ENCODE measurements around the gene ATAD5. TPM values are rescaled to one million over a fixed set of nuclear protein-coding genes. Genes with fewer than 3 reads are reported as not detected.
"Not testable (repeated sequence)": the region's sequence is repeated elsewhere in the genome, so short reads cannot be mapped to it uniquely, and the experiment has no call there.

ATAD5 gene
- total RNA-seq, 4 donors from 2014 or later: 0.75 to 2.7 (median 1.2) TPM

- in situ Hi-C loops (cut with MboI; ENCODE audit: low pct_ligation_motif_present in 1 of 4, low pct_unique_long_range_greater_than_20kb in 1 of 4, low sequenced_read_pairs in 3 of 4): no loop called here
- Histone ChIP-seq H3K4me1 (peaks cover 0 to 21% (median 0%) of the 10 kb centered on the region in 4 donors), H3K27me3 (no peaks in the 10 kb centered on the region), H3K27ac (no peak overlapping the region), H3K36me3 (no peaks in the 10 kb centered on the region), H3K9me3 (no peaks in the 10 kb centered on the region), H3K4me3 (no peak overlapping the region)
- 55 to 58% methylated on average over 5 of the region's 5 CpGs for WGBS, 2 donors (ENCODE audit: low coverage in 1 of 2)
- no peak for DNase-seq
- no peak for TF ChIP-seq EP300 (IDR thresholded peaks at IDR 0.05; ENCODE audit: low read depth)
- TF ChIP-seq CTCF (IDR thresholded peaks at IDR 0.05): no peak
- TF ChIP-seq POLR2AphosphoS5 (IDR thresholded peaks at IDR 0.05): no peak
- no peak for TF ChIP-seq POLR2A (IDR thresholded peaks at IDR 0.05)
- intact Hi-C loops (cut with DNase I; ENCODE audit: low total_unique reads): no loop called here
Measured at GRCh38 chr17:30812218-30813177, 19.3 kb upstream of the ATAD5 start.

- H3K9me3 ChIP-seq; in situ Hi-C loops (cut with MboI; ENCODE audit: low pct_ligation_motif_present in 1 of 4, low pct_unique_long_range_greater_than_20kb in 1 of 4, low sequenced_read_pairs in 3 of 4); H3K27ac ChIP-seq; H3K4me3 ChIP-seq; H3K27me3 ChIP-seq; intact Hi-C loops (cut with DNase I; ENCODE audit: low total_unique reads); DNase-seq; H3K36me3 ChIP-seq: not testable (repeated sequence)
- peaks cover 0 to 21% (median 2%) of the 10 kb centered on the region in 4 donors for H3K4me1 ChIP-seq
- 87 to 91% methylated on average over 6 to 12 of the region's 12 CpGs for WGBS, 2 donors (ENCODE audit: low coverage in 1 of 2)
Measured at GRCh38 chr17:30814236-30814635, 17.5 kb upstream of the ATAD5 start.

- in situ Hi-C loops (cut with MboI; ENCODE audit: low pct_ligation_motif_present in 1 of 4, low pct_unique_long_range_greater_than_20kb in 1 of 4, low sequenced_read_pairs in 3 of 4); H3K27ac ChIP-seq; H3K4me3 ChIP-seq; intact Hi-C loops (cut with DNase I; ENCODE audit: low total_unique reads); H3K27me3 ChIP-seq; H3K36me3 ChIP-seq; H3K9me3 ChIP-seq; DNase-seq: not testable (repeated sequence)
- H3K4me1 ChIP-seq: peaks cover 0 to 21% (median 5%) of the 10 kb centered on the region in 4 donors
- WGBS, 2 donors (ENCODE audit: low coverage in 1 of 2): 91 to 100% methylated on average over 2 to 9 of the region's 9 CpGs
Measured at GRCh38 chr17:30814860-30815259, 16.9 kb upstream of the ATAD5 start.

- 83 to 95% methylated on average over 2 to 7 of the region's 7 CpGs for WGBS, 2 donors (ENCODE audit: low coverage in 1 of 2)
Measured at GRCh38 chr17:30816165-30816564, 15.6 kb upstream of the ATAD5 start.

More at GRCh38 chr17:30816165-30816564, 15.6 kb upstream of the ATAD5 start:
- intact Hi-C loops (cut with DNase I; ENCODE audit: low total_unique reads) (no loop called here), in situ Hi-C loops (cut with MboI; ENCODE audit: low pct_ligation_motif_present in 1 of 4, low pct_unique_long_range_greater_than_20kb in 1 of 4, low sequenced_read_pairs in 3 of 4) (no loop called here)
- no peak for DNase-seq
- TF ChIP-seq POLR2AphosphoS5 (IDR thresholded peaks at IDR 0.05) (no peak), POLR2A (IDR thresholded peaks at IDR 0.05) (no peak), CTCF (IDR thresholded peaks at IDR 0.05) (no peak), EP300 (IDR thresholded peaks at IDR 0.05; ENCODE audit: low read depth) (no peak)
- no peaks in the 10 kb centered on the region for H3K27me3 ChIP-seq
- no peak overlapping the region for H3K4me3 ChIP-seq
- H3K9me3 ChIP-seq: no peaks in the 10 kb centered on the region
- H3K36me3 ChIP-seq: no peaks in the 10 kb centered on the region
- H3K4me1 ChIP-seq: peaks cover 0 to 32% (median 6%) of the 10 kb centered on the region in 4 donors
- no peak overlapping the region for H3K27ac ChIP-seq
